ENCODE data around the gene DGUOK.

DGUOK gene

DNA sequence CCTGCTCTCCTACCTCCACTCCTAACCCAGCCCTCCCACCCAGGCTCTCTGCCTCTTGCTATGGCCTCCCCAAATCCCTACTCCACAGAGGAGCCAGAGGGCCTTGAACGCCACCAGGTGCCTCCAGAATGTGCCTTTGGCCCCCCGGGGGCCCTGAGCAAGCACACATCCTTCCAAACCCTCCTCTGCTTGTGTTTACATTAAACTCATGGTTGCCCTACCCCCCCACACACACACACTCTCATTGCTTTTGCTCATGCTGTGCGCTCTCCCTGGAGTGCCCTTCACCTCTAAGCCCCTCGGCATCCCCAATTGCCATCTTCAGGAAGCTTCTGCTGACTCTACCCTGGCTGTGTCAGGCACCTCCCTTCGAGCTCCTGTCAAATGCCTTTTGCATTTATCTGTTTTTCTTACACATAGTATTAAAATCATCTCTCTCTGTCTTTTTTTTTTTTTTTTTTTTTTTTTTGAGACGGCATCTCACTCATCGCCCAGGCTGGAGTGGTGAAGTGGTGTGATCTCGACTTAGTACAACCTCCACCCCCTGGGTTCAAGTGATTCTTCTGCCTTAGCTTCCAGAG is 41.8 kb downstream of the DGUOK start:
- intact Hi-C loops (cut with DNase I; ENCODE audit: low total_unique reads): no loop called here

DNA sequence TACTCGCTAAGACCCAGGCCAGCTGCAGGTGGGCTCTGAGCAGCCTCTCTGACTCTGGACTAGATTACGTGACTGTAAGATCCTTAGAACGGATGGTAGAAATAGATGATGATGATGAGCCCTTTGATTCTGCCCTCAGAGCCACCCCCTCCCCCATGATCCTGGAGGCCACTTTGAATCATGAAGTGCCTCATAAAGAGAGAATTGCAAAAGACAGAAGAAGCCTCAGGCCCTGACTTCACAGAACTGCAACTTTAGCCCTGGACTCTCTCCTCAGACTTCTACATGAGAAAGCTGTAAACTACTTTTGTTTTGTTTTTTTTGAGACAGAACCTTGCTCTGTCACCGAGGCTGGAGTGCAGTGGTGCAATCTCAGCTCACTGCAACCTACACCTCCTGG is 42.7 kb downstream of the DGUOK start:
- Histone ChIP-seq H3K36me3 (no peaks in the 10 kb centered on the region), H3K4me3 (no peak overlapping the region), H3K9me3 (no peaks in the 10 kb centered on the region), H3K27ac (no peak overlapping the region), H3K4me1 (peaks cover 0 to 22% (median 14%) of the 10 kb centered on the region in 4 donors), H3K27me3 (no peaks in the 10 kb centered on the region)
- DNase-seq: no peak
- TF ChIP-seq, protein P1, sequence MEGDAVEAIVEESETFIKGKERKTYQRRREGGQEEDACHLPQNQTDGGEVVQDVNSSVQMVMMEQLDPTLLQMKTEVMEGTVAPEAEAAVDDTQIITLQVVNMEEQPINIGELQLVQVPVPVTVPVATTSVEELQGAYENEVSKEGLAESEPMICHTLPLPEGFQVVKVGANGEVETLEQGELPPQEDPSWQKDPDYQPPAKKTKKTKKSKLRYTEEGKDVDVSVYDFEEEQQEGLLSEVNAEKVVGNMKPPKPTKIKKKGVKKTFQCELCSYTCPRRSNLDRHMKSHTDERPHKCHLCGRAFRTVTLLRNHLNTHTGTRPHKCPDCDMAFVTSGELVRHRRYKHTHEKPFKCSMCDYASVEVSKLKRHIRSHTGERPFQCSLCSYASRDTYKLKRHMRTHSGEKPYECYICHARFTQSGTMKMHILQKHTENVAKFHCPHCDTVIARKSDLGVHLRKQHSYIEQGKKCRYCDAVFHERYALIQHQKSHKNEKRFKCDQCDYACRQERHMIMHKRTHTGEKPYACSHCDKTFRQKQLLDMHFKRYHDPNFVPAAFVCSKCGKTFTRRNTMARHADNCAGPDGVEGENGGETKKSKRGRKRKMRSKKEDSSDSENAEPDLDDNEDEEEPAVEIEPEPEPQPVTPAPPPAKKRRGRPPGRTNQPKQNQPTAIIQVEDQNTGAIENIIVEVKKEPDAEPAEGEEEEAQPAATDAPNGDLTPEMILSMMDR (IDR thresholded peaks at IDR 0.05): no peak
- intact Hi-C loops (cut with DNase I; ENCODE audit: low total_unique reads): no loop called here

More for the DNA sequence above, 41.8 kb downstream of the DGUOK start:
- no peaks in the 10 kb centered on the region for H3K27me3 ChIP-seq
- DNase-seq: no peak
- TF ChIP-seq, protein P1 (IDR thresholded peaks at IDR 0.05): no peak
- no peaks in the 10 kb centered on the region for H3K9me3 ChIP-seq
- no peak overlapping the region for H3K4me3 ChIP-seq
- peaks cover 0 to 22% (median 14%) of the 10 kb centered on the region in 4 donors for H3K4me1 ChIP-seq
- no peaks in the 10 kb centered on the region for H3K36me3 ChIP-seq
- H3K27ac ChIP-seq: no peak overlapping the region

DNA sequence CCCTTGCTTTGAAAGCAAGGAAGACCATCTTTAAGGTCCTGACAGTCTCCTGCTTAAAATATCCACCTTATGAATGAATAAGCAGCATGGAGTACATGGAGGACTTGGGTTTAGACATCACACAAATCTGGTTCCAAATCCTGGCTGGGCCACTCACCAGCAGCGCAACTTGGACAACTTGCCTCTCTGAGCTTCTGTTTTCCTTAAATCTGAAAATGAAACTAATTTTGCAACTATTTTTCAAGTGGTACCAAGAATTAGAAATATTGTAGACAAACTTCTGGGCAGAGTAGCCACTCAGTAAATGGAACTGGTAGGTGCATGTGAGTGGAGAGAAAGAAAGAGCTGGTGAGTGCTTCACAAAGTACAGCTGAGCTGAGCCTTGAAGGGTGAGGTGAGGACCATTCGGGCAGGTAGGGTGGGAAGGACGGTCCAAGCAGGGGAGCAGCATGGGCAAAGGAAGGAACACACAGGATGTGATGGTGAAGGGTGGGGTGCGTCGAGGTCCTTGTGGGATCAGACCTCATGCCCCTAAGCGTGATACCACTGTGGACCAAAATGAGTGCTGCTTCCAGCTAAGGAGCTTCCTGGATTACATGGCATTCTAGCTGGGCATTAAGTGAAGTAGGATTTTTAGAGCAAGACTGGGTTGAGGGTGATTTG is 43.6 kb downstream of the DGUOK start:
- H3K27ac ChIP-seq: peak overlapping the region; percentile 45 to 56
- peaks cover 0 to 22% (median 14%) of the 10 kb centered on the region in 4 donors for H3K4me1 ChIP-seq
- H3K27me3 ChIP-seq: no peaks in the 10 kb centered on the region
- TF ChIP-seq, protein P1 (IDR thresholded peaks at IDR 0.05): no peak
- no peaks in the 10 kb centered on the region for H3K36me3 ChIP-seq
- intact Hi-C loops (cut with DNase I; ENCODE audit: low total_unique reads): no loop called here
- H3K4me3 ChIP-seq: no peak overlapping the region
- no peak for DNase-seq
- no peaks in the 10 kb centered on the region for H3K9me3 ChIP-seq

DNA sequence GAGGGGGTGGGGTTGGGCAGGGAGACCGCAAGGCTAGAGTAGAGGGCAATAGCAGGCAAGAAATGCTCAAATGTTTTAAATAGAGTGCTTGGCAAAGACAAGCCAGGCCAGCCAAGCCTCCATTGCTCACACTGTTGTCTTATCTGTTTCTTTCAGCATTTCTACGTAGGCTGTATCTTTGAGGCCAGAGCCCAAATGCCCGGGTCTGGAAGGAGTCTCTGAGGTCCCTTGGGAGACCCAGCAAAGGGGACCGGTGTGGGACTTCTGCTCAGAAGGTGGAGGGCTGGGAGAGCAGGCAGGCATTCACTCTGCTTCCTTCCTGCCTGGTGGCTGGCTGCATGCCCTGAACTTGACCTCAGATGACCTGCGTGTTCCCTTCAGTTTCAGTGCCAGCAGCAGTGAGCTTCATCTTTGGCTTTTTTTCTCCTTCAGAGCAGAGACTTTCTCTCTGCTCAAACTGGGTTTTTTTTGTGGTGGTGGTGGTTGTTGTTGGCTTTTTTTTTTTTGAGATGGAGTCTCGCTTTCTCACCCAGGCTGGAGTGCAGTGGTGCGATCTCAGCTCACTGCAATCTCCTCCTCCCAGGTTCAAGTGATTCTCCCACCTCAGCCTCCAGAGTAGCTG is 44.3 kb downstream of the DGUOK start:
- peak; percentile 74 to 84 for DNase-seq
- intact Hi-C loops (cut with DNase I; ENCODE audit: low total_unique reads): no loop called here
- H3K9me3 ChIP-seq: no peaks in the 10 kb centered on the region
- peaks cover 0 to 22% (median 14%) of the 10 kb centered on the region in 4 donors for H3K4me1 ChIP-seq
- peak overlapping the region; percentile 45 to 56 for H3K27ac ChIP-seq
- H3K27me3 ChIP-seq: no peaks in the 10 kb centered on the region
- H3K4me3 ChIP-seq: no peak overlapping the region
- no peaks in the 10 kb centered on the region for H3K36me3 ChIP-seq
- TF ChIP-seq, protein P1 (IDR thresholded peaks at IDR 0.05): no peak

DNA sequence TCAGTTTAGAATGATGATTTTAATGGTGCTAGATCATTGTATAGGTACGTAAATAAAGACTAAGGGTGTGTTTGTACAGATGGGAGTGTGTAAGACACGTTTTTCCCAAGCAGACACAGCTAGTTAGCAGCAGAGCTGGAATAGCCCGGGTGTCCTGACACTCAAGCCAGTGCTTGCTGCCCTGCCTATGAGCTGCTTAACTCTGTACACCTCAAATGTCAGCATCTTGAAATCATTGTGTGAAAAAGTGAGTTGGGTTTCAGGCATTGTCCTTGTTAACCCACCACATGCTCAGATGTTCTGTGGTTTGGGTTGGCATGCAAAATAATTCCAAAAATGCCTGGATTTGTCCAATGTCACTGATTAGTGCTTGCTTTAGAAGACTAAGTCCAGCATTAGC is 45.0 kb downstream of the DGUOK start:
- Histone ChIP-seq H3K4me3 (no peak overlapping the region), H3K36me3 (no peaks in the 10 kb centered on the region), H3K4me1 (peaks cover 0 to 22% (median 14%) of the 10 kb centered on the region in 4 donors), H3K27ac (no peak overlapping the region), H3K27me3 (no peaks in the 10 kb centered on the region), H3K9me3 (no peaks in the 10 kb centered on the region)
- TF ChIP-seq, protein P1 (IDR thresholded peaks at IDR 0.05): no peak
- intact Hi-C loops (cut with DNase I; ENCODE audit: low total_unique reads): no loop called here
- no peak for DNase-seq

Data from tibial artery (tissue), 4 donors.